CD14-positive monocyte (primary cell): ENCODE measurements around the gene PSME1. TPM values are rescaled to one million over a fixed set of nuclear protein-coding genes. Genes with fewer than 3 reads are reported as not detected.

ENCODE experiments used
- DNase-seq, 3 donors: peaks; one replicate each; pipeline ENCODE4 v3.0.0-alpha.2; 2011 to 2022
- H2AFZ ChIP-seq: 2 replicates; pipeline ENCODE4 v1.6.0; 2012; ENCODE audit warnings: mild to moderate bottlenecking, low read depth, low read length, inconsistent platforms; ENCODE audit not compliant: insufficient read depth, poor library complexity, severe bottlenecking
- H3K27ac ChIP-seq, 2 donors: 1 replicate in 1 of 2; 2 replicates in 1 of 2; pipeline ENCODE4 v1.5.1; 2012 to 2013; ENCODE audit warnings: low read length in 2 of 2, control low read depth in 1 of 2, inconsistent platforms in 1 of 2, low read depth in 1 of 2, mild to moderate bottlenecking in 1 of 2
- H3K27me3 ChIP-seq, 2 donors: one replicate each; pipeline versions ENCODE4 v1.6.0 to v1.6.1; 2011 to 2013; ENCODE audit warnings: low read length in 2 of 2; ENCODE audit not compliant: control insufficient read depth in 2 of 2, insufficient read depth in 2 of 2
- H3K36me3 ChIP-seq, 2 donors: replicated peaks in 1 of 2; 1 replicate in 1 of 2; 2 replicates in 1 of 2; pipeline versions ENCODE4 v1.5.1 to v1.6.1; 2012 to 2013; ENCODE audit warnings: low read length in 2 of 2, control low read depth in 1 of 2, inconsistent platforms in 1 of 2, mild to moderate bottlenecking in 1 of 2; ENCODE audit not compliant: insufficient read depth in 2 of 2, control insufficient read depth in 1 of 2
- H3K4me1 ChIP-seq, 2 donors: 1 replicate in 1 of 2; 2 replicates in 1 of 2; pipeline versions ENCODE4 v1.5.1 to v1.6.1; 2012 to 2013; ENCODE audit warnings: low read length in 2 of 2, control low read depth in 1 of 2, inconsistent platforms in 1 of 2, mild to moderate bottlenecking in 1 of 2, moderate library complexity in 1 of 2; ENCODE audit not compliant: insufficient read depth in 2 of 2, control insufficient read depth in 1 of 2
- H3K4me2 ChIP-seq: replicated peaks from 2 replicates; pipeline ENCODE3; 2012; ENCODE audit warnings: low read length, moderate library complexity, mild to moderate bottlenecking; ENCODE audit not compliant: poor library complexity, severe bottlenecking; ENCODE audit errors: extremely low read depth
- H3K4me3 ChIP-seq, 3 experiments: fragments of 200-600 bp in 1 of 3; sonication (generic) in 1 of 3; replicated peaks in 1 of 3; 1 replicate in 2 of 3; 2 replicates in 1 of 3; pipeline ENCODE4 v1.5.1; 2011 to 2013; ENCODE audit warnings: low read length in 3 of 3, mild to moderate bottlenecking in 3 of 3, control low read depth in 2 of 3, low read depth in 2 of 3, inconsistent platforms in 1 of 3, moderate library complexity in 1 of 3
- H3K79me2 ChIP-seq: 2 replicates; pipeline ENCODE4 v1.6.0; 2012; ENCODE audit warnings: mild to moderate bottlenecking, control low read depth, inconsistent platforms, low read length, moderate library complexity; ENCODE audit not compliant: insufficient read depth
- H3K9ac ChIP-seq: 2 replicates; pipeline ENCODE4 v1.6.0; 2017; ENCODE audit warnings: low read length, mild to moderate bottlenecking; ENCODE audit not compliant: insufficient read depth, poor library complexity, severe bottlenecking
- H3K9me3 ChIP-seq, 2 donors: replicated peaks in 1 of 2; 1 replicate in 1 of 2; 2 replicates in 1 of 2; pipeline versions ENCODE4 v1.5.1 to v1.6.1; 2012 to 2013; ENCODE audit warnings: low read length in 2 of 2, control low read depth in 1 of 2; ENCODE audit not compliant: control insufficient read depth in 1 of 2, insufficient read depth in 1 of 2
- H4K20me1 ChIP-seq: 2 replicates; pipeline ENCODE4 v1.6.0; 2012; ENCODE audit warnings: mild to moderate bottlenecking, low read length, control low read depth, moderate library complexity; ENCODE audit not compliant: insufficient read depth
- H3K27ac Mint-ChIP-seq, 7 donors: one replicate each; pipeline ENCODE4 v1.8.0; 2020; ENCODE audit warnings: mild to moderate bottlenecking in 7 of 7, mixed read lengths in 7 of 7, moderate library complexity in 6 of 7, inconsistent platforms in 2 of 7
- H3K27me3 Mint-ChIP-seq, 3 donors: one replicate each; pipeline ENCODE4 v1.8.0; 2021 to 2022; ENCODE audit warnings: low read depth in 3 of 3, mild to moderate bottlenecking in 3 of 3, mixed read lengths in 3 of 3, moderate library complexity in 3 of 3, inconsistent platforms in 1 of 3
- H3K36me3 Mint-ChIP-seq, 2 donors: one replicate each; pipeline ENCODE4 v1.8.0; 2020; ENCODE audit warnings: mixed read lengths in 2 of 2, inconsistent platforms in 1 of 2, mild to moderate bottlenecking in 1 of 2
- H3K4me1 Mint-ChIP-seq: one replicate; pipeline ENCODE4 v1.8.0; 2020; ENCODE audit warnings: mild to moderate bottlenecking, mixed read lengths
- H3K4me3 Mint-ChIP-seq, 2 donors: one replicate each; pipeline ENCODE4 v1.8.0; 2020; ENCODE audit warnings: mild to moderate bottlenecking in 2 of 2, mixed read lengths in 2 of 2, moderate library complexity in 1 of 2
- H3K9me3 Mint-ChIP-seq, 7 donors: one replicate each; pipeline ENCODE4 v1.8.0; 2020 to 2022; ENCODE audit warnings: mixed read lengths in 7 of 7, mild to moderate bottlenecking in 6 of 7, moderate library complexity in 6 of 7, inconsistent platforms in 2 of 7
- CTCF ChIP-seq: fragments of 200-600 bp; IDR thresholded peaks from one replicate; pipeline ENCODE4 v1.8.0; 2022; ENCODE audit warnings: antibody characterized with exemption, mild to moderate bottlenecking
- WGBS: methylation state at CpG from one replicate; pipeline ENCODE4 v1.1.5; 2013; ENCODE audit warnings: missing lambda C conversion rate; ENCODE audit not compliant: insufficient coverage; 5-methylcytosine and 5-hydroxymethylcytosine counted together
- intact Hi-C, 2 donors: fragments of 100-400 bp; cut with micrococcal nuclease; formaldehyde crosslinking; loops; one replicate each; pipeline versions ENCODE4 v1.15.0 to v1.15.1; 2023
- polyA plus RNA-seq, 3 donors: library from polyadenylated mRNA; depleted of rRNA in 1 of 3; unstranded in 2 of 3; stranded (reverse) in 1 of 3; fragments of 300-500 nt in 2 of 3; fragments of >200 nt in 1 of 3; fragmentation: Illumina TruSeq in 2 of 3; gene quantifications; 1 replicate in 2 of 3; 2 replicates in 1 of 3; pipeline ENCODE4 v1.2.3, GENCODE V29; 2012 to 2021

The PSME1 gene
- polyA plus RNA-seq, 3 donors = 435 to 759 (median 729) TPM

GRCh38 chr14:24113379-24113800 lies 22.6 kb upstream of the PSME1 start:
- H3K36me3 Mint-ChIP-seq = peaks cover 18 to 25% of the 10 kb centered on the region in 2 donors
- H2AFZ ChIP-seq = peak overlapping the region; percentile 86
- H4K20me1 ChIP-seq = no peaks in the 10 kb centered on the region
- H3K27me3 Mint-ChIP-seq = peaks cover 0 to 3% (median 2%) of the 10 kb centered on the region in 3 donors
- peaks cover 24 to 34% of the 10 kb centered on the region in 2 donors for H3K4me1 ChIP-seq
- H3K4me1 Mint-ChIP-seq = peaks cover 25% of the 10 kb centered on the region
- peaks cover 24% of the 10 kb centered on the region for H3K79me2 ChIP-seq
- no peak for TF ChIP-seq CTCF
- intact Hi-C loops = loop anchor here in 1 of 2 donors (10.0 kb wide), 2 partner anchors 181 to 1189 kb away; partner anchors contain the start of genes DHRS1, NOP9 and PRMT5
- peaks cover 0 to 2% (median 0%) of the 10 kb centered on the region in 7 donors for H3K9me3 Mint-ChIP-seq
- peak overlapping the region; percentile 93 for H3K9ac ChIP-seq
- WGBS = 9% methylated on average over 12 of the region's 15 CpGs
- H3K4me3 ChIP-seq = peak overlapping the region; percentile 55 to 90 (median 87)
- no peaks in the 10 kb centered on the region for H3K9me3 ChIP-seq
- H3K27me3 ChIP-seq = no peaks in the 10 kb centered on the region
- H3K36me3 ChIP-seq = peaks cover 17 to 23% of the 10 kb centered on the region in 2 donors
- H3K4me3 Mint-ChIP-seq = peak overlapping the region; percentile 89 to 95
- H3K27ac ChIP-seq = peak overlapping the region; percentile 99 to 100
- DNase-seq = no peak
- peak overlapping the region; percentile 98 to 99 (median 99) for H3K27ac Mint-ChIP-seq
- H3K4me2 ChIP-seq = peak overlapping the region; percentile 94

- TF ChIP-seq CTCF = no peak
- intact Hi-C loops = loop anchor here in 1 of 2 donors (1.0 to 10.0 kb wide), 3 partner anchors 33 to 1189 kb away; partner anchors contain the start of genes DHRS1, NOP9, PRMT5 and RNF31
- Histone ChIP-seq H3K4me3 (peak overlapping the region; percentile 55 to 90 (median 87)), H3K9me3 (no peaks in the 10 kb centered on the region), H3K36me3 (peaks cover 23 to 29% of the 10 kb centered on the region in 2 donors), H4K20me1 (no peaks in the 10 kb centered on the region), H2AFZ (peak overlapping the region; percentile 86), H3K9ac (peak overlapping the region; percentile 93), H3K4me2 (peak overlapping the region; percentile 94), H3K4me1 (peaks cover 21 to 28% of the 10 kb centered on the region in 2 donors), H3K27ac (peak overlapping the region; percentile 99 to 100), H3K79me2 (peaks cover 24% of the 10 kb centered on the region), H3K27me3 (no peaks in the 10 kb centered on the region)
- peaks cover 0 to 3% (median 2%) of the 10 kb centered on the region in 3 donors for H3K27me3 Mint-ChIP-seq
- peaks cover 19% of the 10 kb centered on the region for H3K4me1 Mint-ChIP-seq
- H3K4me3 Mint-ChIP-seq = peak overlapping the region; percentile 89 to 95
- peak; percentile 88 to 94 (median 91) for DNase-seq
- H3K27ac Mint-ChIP-seq = peak overlapping the region; percentile 98 to 99 (median 99)
- under 1% methylated on average over 37 of the region's 42 CpGs for WGBS
- peaks cover 23 to 31% of the 10 kb centered on the region in 2 donors for H3K36me3 Mint-ChIP-seq
- peaks cover 0 to 2% (median 0%) of the 10 kb centered on the region in 7 donors for H3K9me3 Mint-ChIP-seq
Measured at GRCh38 chr14:24113801-24114531, 22.0 kb upstream of the PSME1 start.
